ENCODE measurements around the gene RBCK1.
"Not testable (repeated sequence)": the region's sequence is repeated elsewhere in the genome, so short reads cannot be mapped to it uniquely, and the experiment has no call there.

The RBCK1 gene

GRCh38 chr20:472889-473292 is 64.8 kb downstream of the RBCK1 start:
- no peak for DNase-seq (ENCODE audit: low read depth)

GRCh38 chr20:474581-474980 is 66.5 kb downstream of the RBCK1 start:
- no peak for DNase-seq (ENCODE audit: low read depth)

DNA sequence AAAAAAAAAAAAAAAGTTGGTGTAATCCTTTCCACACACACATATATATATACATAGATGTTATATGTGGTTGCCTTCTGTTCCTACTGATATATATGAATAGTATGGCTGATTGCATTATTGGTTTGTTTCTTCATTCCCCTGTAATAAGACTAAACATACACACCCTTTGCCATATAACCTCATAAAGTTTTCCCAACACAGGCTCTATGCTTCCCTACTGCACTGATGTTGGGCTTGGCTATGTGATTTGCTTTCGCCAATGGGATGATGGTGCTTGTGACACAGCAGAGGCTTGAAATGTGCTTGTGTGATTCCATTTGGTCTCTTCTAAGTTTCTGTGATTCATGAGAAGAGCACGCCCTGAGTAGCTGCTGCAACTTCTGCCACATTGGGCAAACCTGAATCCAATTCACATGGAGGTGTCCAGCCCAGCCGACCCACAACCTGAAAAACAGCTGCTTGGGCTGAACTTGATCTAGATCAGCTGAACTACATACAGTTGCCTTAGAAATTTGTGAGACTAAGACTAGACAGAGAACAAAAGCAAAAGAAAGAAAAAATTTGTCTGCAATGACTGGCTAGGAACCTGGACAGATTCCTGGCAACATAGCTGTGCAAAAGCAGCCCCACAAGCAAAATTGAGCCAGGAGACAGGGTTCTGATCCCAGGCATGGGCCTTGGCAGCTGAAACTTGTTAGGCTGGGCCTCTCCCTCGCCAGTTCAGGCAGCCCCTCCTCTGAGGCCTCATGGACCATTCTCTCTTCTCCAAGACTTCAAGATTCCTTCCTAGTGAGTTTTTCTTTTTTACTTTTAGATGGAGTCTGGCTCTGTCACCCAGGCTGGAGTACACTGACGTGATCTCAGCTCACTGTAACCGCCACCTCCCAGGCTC is 67.6 kb downstream of the RBCK1 start:
- no peak for DNase-seq (ENCODE audit: low read depth)

GRCh38 chr20:476561-477249 is 68.6 kb downstream of the RBCK1 start:
- DNase-seq (ENCODE audit: low read depth): not testable (repeated sequence)

DNA sequence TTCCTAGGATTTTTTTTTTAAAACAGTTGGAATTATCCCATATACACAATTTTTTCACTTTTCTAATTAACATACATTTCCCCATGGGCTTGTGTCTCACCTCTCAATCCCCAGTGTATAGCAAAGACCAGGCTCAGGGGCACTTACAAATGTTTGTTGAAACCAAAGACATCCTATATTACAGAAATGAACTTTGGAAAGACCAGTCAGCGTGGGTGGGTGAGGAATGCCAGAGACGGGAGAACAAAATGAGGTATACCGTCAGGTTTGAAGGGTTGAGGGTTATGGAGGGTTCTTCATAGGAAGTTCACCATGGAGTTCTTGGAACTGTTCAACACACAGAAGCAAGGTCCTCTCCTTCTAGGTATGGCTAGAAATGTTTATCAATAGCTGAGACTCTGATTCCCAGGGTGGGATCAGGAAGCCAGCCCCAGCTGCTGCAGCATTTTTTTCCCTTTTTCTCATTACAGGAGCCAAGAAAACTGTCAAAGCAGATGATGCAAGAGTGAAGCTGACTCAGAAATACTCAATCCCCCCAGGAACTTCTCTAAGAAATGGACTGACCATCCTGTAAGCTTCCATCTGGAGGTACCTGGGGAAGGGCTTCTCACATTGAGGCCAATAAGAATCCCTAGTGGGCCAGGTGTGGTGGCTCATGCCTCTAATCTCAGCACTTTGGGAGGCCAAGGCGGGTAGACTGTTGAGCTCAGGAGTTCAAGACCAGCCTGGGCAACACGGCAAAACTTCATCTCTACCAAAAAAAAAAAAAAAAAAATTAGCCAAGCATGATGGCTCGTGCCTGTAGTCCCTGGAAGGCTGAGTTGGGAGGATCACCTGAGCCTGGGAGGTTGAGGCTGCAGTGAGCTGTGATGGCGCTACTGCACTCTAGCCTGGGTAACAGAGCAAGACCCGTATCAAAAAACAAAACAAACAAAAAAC is 70.2 kb downstream of the RBCK1 start:
- peak; percentile 61 for DNase-seq (ENCODE audit: low read depth)

GRCh38 chr20:478949-479429 is 70.9 kb downstream of the RBCK1 start:
- DNase-seq (ENCODE audit: low read depth): no peak

- no peak for DNase-seq (ENCODE audit: low read depth)
Observed at GRCh38 chr20:479487-479886, 71.4 kb downstream of the RBCK1 start.

DNA sequence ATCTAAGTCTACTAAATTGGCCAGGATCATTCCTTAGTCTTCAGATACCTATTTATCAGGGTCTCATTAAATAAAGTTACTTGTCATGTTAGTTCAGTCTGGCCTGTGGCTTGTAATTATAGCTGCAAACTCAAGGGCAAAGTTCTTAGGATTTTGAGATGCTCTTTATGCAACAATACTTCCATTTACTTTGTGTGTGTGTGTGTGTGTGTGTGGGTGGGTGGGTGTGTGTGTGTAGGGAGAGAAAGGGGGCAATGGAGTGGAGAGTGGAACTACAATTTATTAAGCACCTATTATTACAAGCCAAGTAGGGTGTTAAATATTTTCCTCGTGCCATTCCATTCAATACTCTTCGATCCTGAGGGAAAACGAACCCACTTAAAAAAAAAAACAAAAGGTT is 71.9 kb downstream of the RBCK1 start:
- no peak for DNase-seq (ENCODE audit: low read depth)

GRCh38 chr20:481167-481566 is 73.1 kb downstream of the RBCK1 start:
- DNase-seq (ENCODE audit: low read depth): no peak
